HuH-7.5 (cell line): Measurements from ENCODE around the gene APBA1.

ENCODE experiments used
- DNase-seq: peaks from one replicate; pipeline ENCODE4 v3.0.0; 2011; ENCODE audit warnings: low spot score

Gene APBA1

DNA sequence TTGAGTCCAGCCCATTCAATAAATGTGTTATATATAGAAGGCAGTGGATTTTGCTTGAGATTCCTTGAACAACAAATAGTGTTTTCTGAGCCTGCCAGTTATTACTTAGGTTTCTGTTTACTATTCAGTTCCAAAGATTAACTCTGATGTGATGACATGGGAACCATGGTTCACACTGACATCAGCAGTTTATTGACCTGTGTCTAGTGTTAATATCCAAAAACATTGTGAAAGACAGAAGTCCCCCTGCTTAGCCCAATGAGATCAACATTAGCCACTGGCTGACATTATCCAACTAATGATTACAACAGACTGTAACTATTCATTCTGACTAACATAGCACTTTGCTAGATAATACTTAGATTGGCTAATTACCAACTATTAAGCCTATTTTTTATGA is 14.9 kb downstream of the APBA1 start:
- DNase-seq, result no peak

DNA sequence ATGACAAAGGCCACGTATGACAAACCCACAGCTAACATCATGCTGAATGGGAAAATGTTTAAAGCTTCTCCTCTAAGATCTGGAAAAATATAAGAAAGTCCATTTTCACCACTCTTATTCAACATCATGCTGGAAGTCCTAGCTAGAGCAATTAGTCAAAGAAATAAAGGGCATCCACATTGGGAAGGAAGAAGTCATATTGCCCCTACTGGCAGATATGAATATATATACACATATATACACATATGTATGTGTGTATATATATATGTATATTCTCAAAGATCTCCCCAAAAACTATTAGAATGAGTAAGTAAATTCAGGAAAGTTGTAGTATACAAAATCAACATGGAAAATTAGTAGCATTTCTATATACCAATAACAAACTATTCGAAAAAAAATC is 17.1 kb downstream of the APBA1 start:
- DNase-seq, result no peak

DNA sequence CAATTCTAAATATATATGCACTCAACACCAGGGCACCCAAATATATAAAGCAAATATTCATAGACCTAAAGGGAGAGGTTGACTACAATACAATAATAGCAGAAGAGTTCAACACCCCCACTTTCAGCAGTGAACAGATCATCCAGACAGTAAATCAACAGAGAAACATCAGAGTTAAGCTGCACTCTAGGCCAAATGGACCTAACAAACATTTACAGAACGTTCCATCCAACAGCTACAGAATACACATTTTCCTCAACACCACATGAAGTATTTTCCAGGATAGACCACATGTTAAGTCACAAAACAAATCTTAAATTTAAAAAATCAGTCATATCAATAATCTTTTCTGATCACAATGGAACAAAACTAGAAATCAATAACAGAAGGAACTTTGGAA is 18.9 kb downstream of the APBA1 start:
- DNase-seq, result no peak

DNA sequence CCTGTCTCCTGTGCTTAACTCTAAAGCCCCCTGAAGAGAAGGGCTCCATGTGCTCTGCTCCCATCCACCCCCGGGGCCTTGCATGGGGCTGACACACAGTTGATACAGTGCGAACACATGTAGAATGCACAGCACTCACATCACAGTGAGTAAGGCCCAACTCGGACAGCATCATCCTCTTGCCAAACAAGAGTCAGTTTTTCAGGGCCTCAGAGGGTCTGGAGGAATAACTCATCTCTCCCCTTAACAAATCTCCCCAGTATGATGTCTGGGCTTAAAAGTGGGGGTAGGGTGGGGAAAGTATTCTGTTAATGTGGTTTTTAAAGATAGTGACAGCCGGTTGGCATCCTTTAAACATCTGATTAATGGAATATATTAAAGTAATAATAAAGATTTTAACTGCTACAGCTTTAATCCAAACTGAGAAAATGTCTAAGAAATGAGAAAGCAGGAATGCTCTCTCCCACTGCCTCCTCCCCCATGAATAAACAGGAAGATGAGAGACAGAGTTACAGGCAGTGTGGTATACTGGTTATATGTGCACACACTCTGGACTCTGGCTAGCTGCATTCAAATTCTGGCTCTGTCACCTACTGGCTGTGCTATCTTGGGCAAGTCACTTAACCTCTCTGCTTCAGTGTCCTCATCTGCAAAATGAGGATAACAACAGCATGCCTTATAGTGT is 22.5 kb downstream of the APBA1 start:
- no peak for DNase-seq

DNA sequence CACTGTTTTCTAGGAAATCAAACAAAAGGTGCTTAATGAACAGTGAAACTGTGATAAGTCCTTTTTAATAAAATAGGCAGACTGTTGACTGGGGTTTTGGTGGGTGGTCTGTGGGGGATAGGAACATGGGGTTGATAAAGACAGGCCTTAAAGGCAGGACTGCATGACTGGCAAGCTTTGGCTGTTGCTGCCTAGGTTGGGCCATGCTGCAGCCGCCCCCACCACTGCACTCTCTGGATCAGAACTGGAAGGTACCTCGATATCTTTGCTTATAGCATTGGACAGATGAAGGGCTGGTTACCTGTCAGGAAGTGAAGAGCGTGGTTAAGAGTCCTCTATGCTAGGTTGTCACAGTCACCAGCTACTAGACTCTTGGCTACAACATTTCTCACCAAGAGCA is 24.4 kb downstream of the APBA1 start:
- no peak for DNase-seq

DNA sequence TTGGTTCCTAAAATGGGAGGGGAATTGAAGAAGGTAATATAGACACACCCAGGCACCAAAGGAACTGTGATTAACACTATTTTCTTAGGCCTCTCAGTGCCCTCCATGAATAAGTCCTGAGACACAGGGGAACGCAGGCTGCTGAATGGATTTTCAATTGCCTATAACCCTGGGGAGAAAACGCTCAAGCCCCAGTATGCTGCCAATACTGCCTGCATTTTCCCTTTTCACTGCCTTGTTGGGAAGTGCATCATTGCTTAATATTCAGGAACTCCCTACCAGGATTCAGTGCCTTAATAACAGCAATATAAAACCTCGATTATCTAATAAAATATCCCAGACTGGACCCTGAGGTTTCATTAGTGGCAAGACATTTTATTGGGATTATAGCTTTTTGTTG is 25.4 kb downstream of the APBA1 start:
- DNase-seq, result no peak

DNA sequence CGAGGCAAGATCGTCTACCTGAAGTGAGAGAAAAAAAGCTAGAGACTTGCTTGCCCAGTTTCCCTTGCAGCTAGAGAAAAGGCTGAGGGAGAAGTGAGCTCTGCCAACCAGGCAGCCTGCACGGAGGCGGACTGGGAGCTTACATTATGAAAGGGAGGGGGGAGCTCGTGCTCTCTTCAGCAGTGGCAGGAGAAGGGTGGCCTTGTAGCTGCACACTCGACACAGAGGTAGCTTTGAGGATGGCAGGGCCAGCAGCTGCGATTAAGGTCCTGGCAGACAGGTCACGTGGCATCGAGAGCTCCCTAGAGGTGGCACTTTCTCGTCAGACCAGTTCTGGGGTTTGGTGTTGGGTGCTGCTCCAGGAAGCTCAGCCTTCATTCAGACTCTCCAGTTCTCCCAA is 26.7 kb downstream of the APBA1 start:
- no peak for DNase-seq

DNA sequence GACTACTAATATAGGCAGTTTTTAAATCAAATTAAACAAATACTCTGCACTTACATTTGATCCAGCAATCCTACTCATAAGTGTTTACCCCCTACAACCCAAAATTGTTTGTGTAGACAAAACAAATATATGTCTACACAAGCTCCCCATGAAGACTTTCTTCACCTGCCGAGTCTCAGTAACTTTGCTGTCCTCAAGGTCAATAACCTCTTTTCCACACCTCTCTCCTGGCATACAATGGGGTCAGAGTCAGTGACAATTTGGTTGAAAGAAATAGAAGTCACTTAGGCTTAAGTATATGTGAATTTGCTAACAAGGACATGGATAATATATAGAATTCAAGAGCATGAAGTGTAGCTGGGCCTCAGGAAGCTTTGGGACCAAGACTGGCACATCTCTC is 29.1 kb downstream of the APBA1 start:
- DNase-seq, result no peak

DNA sequence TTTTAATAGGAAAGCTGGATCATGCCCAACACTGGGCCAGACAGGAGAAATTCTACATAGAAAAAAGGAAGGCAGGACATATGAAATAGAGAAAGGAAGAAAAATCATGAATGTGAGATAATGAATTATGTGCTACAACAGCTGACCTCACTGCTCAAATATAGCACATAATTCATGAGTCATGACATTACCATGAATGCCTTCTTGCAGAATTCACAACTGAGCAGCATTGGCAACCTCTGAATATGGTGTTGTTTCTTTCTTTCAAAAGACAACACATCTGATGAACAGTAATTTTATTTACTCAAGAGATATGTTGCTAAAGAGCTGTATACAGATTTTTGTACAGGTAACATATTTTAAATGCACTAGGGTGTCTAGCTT is 34.4 kb downstream of the APBA1 start:
- no peak for DNase-seq

DNA sequence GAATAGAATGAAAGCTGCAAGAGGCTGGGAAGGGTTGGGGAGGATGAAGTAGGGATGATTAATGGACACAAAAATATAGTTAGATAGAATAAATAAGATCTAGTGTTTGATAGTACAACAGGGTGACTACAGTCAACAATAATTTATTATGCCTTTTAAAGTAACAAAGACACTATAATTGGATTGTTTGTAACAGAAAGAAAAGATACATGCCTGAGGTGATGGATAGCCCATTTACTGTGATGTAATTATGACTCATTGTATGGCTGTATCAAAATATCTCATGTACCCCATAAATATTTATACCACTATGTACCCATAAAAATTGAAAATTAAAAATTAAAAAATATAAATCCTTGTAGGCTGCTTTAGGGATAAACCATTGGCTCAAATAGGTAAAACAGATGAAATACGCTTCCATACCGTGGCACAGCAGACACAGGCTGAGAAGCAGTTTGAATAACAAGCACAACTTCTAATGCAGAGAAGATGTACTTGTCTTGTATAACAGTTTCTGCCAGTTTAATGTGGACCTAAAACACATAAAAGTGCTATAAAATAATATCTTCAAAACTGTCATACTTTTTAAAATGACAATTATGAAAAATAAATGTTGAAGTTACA is 34.9 kb downstream of the APBA1 start:
- no peak for DNase-seq

DNA sequence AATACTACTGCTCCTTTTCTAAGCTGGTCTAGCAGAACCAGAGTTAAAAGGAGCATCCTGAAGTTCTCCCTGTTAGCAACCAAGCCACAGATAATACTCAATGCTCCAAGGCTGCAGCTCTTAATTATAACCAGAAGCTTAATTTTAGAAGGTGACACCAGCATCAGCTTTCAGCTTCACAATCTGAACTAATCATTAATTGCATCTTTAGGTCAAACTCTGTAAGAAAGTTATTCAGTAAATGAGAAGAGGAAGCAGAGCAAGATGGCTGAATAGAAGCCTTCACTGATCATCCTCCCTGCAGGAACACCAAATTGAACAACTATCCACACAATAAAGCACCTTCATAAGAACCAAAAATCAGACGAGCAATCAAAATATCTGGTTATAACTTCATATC is 38.5 kb downstream of the APBA1 start:
- DNase-seq, result no peak

DNA sequence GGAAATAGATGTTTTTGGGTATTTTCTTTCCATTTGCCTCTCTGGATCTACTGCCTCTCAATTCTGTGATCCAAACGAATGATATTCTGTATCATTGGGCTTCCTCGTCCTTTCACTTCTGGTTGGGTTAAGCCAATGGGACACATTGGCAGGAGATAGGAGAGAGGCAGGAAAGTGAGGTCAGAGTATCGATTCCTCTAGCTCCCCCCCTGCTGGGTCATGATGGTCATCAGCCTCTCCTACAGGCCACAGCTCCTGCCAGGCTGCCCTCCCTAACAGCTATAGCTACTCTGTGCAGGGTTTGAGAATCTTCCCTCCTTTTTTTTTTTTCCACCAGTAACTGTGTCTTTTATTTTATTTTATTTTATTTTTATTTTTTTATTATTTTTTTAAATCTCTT is 39.4 kb downstream of the APBA1 start:
- DNase-seq, result no peak

DNA sequence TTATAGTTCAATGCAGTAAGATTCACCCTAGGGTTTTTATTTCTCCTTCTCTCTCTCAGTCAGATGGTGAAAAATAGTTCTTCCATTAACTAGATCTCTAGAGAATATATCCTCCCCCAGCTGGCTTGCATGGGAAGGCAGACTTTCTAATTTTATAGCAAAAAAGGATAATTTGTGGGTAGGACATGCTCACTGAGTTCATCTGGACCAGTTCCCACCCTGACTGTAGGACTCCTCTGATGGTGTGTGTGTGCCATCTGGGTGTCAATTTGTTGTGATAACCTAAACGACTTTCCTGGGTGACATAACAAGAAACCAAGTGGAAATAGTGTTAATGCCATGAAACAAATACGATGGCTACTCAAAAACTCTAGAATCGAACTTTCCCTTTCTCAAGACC is 44.9 kb downstream of the APBA1 start:
- no peak for DNase-seq

DNA sequence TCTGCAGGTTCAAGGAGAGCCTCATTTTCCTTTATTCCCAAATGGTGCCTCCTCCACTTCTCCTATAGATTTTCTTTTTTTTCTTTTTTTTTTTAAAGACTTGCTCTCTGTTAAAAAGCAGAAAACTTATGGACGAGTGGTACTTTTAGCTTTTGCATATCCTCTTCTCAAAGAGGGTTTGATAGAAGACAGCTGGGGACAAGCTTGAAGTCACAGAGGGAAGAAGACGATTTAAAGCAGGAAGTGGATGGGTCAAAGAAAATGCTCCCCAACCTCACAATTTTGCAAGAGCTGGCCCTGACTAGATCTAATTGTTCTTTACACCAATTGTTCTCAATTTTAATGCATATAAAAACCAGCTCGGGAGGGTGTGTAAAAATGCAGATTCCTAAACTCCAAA is 48.9 kb downstream of the APBA1 start:
- no peak for DNase-seq

DNA sequence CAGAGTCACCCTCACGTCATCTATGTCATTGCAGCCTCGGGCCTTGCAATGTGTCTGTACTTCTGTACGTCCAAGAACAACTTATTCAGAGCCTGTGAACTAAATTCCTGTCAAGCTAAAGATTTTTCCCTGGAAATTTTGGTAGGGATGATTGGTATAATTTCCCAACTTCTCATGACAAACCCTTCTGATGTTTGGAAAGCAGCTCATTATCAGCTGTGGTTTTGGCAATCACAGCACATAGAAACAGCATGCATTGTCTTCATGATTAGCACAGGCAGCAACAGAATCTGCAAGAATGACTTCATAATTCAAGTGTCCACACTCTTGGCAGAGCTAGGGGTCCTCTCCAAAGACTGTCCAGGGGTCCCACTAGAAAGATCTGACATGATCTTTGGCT is 49.5 kb downstream of the APBA1 start:
- DNase-seq, result no peak

DNA sequence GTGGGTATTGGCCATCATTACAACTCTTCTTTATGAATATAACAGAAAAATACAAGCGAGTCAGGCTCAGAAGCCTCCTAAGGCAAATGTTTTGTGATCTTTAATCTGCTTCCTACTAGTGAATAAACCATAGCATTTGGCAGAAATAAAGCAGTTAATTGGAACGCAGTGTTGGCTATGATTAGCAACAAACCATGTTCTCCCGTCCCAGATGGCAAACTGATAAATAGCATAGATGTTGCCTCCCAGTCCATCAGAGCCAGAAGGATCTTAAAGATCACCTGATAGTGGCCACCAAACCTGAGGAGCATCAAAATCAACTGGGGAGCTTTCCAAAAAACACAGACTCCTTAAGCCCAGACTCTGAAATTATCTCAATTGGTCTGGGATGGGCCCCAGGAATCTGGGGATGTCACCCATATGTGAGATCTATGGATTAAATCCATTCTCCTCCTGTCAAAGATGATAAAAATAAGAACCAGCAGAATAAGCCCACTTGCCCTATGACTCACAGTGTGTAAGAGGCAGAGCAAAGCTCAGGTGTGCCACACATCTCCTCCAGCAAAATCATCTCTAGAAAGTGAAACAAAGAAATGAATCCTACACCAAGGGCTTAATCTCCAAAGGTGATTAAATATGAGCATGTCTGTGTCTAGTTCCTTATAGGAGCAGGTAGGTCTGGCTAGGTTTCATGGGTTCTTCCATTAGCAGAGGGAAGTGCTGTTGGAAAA is 50.3 kb downstream of the APBA1 start:
- DNase-seq, result no peak

DNA sequence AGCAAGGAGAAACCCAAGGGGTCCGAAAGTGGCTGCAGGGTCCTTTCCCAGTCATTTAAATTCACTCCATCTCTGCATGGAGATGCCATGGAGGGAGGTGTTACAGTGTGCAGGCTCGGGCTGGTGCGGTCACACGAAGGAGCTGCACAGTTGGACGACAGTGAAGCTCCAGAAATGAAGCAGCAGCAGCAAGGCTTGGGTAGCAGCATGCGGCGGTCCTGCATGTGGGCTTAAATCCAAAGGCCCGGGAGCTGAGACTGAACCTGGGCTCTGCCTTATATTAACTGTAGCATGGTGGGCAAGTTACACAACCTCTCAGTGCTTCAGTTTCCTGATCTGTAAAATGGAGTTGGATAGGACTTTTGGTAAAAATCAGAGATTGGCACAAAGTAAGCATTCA is 51.4 kb downstream of the APBA1 start:
- no peak for DNase-seq

DNA sequence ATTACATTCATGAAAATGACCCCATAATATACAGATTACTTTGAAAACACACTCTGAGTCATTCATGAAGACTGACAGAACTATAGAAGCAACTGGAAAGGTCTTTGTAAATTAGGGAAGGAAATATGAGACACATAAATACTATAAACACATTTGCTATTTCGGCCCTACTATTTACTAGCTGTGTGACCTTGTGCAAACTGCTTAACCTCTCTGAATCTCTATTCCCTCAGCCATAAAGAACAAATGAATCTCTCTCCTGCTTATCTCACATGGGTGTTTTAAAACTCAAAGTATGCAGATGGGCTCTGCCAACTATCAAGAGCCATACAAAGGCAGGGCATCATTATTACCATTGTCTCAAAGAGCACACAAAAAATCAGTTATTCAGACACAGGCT is 52.9 kb downstream of the APBA1 start:
- no peak for DNase-seq

DNA sequence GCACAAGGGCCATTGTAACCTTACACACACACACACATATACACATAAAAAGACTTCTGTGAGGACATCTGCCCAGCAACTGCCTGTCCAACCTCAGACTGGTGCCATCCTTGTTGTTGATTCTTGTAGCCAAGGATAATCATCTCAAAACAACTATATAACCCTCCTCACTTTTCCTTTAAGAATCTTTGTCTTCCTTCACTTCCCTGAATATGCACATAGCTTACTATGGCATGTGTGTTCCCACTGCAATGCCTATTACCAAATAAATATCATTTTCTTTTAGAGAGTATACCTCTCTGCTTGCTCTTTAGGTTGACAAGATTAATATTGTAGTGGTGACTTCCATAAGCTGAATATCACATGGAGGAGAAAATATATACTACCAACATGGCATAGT is 55.2 kb downstream of the APBA1 start:
- DNase-seq, result no peak

DNA sequence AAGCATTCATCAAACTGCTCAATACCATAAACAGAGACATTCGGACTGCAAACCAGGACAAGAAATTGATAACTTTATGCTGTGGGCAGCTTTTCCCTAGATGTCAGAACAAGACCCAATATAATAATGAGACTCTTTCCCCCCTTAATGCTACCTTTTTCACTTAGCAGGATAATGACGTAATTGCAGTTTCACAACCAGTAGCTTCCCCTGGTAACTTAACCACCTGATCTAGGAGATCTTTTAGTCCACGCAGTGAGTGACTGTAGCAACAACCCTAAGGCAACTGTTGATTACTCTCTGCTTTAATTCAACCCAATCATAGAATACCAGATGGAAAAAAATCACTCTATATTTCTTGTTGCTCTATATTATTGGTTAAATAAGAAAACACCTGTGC is 56.3 kb downstream of the APBA1 start:
- no peak for DNase-seq

DNA sequence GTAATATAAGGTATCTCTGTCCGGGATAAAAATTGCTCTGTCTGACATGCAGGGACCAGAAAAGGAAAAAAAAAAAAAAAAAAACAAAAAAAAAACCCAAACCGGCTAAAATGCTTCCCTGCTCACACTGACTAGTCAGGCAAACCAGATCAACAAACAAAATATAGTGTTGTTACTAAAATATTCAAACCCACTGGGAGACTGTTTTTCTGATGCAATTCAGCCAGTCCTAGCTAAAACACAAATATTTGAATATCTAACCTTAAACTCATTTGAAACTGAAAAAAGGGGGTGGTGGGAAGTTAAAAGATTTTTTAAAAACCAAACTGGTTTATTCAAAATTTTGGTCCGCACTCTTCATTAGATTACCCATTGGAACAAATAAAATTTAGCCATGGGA is 61.0 kb downstream of the APBA1 start:
- DNase-seq, result no peak

DNA sequence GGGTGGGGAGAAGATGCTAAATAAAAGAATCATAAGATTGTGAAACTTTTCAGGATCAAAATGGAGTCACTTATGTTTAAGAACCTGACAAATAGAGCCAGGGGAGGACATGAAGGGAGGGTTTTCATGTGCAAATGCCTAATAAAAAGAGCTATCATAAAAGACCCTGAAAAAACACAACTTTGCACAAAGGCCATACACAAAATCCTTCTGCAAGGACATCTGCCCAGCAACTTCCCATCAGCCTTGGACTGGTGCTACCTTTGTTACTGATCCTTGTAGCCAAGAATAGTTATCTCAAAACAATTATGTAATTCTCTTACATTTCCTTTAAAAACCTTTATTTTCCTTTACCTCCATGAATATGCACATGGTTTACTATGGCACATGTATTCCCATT is 63.0 kb downstream of the APBA1 start:
- no peak for DNase-seq

DNA sequence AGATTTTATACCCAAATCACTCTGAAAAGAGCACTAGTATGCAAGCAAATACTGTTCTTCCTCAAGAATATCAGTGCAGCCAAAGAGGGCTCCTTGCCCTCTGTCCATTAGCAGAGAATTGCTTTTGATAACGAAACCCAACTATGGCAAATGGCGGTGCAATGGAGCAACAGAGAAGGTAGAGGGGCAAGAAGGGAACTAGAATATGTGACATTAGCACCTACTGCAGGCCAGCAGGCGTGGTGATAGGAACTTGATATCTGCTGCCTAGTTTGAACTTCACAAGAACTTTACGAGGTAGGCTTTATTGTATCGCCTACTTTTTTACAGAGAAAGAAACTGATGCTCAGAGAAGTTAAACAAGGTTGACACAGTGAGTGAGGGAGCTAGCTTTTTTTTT is 66.1 kb downstream of the APBA1 start:
- no peak for DNase-seq

DNA sequence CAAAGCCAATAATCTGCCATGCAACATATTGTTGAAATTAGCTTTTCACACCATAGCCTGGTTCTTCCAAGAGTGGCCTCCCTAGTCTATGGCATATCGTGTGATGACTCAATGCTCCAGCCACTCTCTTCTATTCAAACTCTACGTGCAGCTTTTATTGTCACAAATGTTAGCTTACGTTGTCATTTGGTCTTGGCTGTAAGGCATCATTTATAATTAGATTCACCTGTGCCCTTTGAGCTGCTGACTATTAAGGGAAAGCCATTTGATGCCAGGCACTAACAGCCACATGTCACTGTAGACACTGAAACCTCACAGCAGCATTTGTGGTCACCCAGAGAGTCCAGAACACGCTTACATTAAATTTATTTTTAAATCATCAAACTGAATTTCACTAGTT is 66.8 kb downstream of the APBA1 start:
- DNase-seq, result no peak
